ENCODE data around the gene KRT85.

DNA sequence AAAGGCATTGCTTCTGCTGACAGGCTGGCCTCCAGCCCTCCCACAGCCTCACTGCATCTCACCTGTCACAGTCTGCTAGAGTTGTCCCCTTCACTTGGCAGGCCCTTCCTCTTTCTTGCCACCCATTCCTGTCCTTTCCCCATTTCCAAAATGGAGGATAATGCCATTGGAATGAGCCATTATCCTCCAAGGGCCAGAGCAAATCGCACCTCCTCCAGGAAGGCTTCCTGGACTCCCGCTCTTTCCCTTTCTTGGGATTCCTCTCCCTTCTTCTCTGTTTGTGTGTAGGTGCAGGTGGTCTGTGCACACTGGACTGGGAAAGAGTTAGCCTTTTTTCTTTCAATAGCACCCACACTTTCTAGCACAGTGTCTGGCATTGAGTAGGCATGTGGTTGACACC is 35.1 kb upstream of the KRT85 start:
- TF ChIP-seq TAF1 (IDR thresholded peaks at IDR 0.05; ENCODE audit: borderline replicate concordance, insufficient read depth, low read length) (no peak), SIN3A (IDR thresholded peaks at IDR 0.05; ENCODE audit: borderline replicate concordance, insufficient read depth, low read length) (no peak)
- TF ChIP-seq, protein P1, sequence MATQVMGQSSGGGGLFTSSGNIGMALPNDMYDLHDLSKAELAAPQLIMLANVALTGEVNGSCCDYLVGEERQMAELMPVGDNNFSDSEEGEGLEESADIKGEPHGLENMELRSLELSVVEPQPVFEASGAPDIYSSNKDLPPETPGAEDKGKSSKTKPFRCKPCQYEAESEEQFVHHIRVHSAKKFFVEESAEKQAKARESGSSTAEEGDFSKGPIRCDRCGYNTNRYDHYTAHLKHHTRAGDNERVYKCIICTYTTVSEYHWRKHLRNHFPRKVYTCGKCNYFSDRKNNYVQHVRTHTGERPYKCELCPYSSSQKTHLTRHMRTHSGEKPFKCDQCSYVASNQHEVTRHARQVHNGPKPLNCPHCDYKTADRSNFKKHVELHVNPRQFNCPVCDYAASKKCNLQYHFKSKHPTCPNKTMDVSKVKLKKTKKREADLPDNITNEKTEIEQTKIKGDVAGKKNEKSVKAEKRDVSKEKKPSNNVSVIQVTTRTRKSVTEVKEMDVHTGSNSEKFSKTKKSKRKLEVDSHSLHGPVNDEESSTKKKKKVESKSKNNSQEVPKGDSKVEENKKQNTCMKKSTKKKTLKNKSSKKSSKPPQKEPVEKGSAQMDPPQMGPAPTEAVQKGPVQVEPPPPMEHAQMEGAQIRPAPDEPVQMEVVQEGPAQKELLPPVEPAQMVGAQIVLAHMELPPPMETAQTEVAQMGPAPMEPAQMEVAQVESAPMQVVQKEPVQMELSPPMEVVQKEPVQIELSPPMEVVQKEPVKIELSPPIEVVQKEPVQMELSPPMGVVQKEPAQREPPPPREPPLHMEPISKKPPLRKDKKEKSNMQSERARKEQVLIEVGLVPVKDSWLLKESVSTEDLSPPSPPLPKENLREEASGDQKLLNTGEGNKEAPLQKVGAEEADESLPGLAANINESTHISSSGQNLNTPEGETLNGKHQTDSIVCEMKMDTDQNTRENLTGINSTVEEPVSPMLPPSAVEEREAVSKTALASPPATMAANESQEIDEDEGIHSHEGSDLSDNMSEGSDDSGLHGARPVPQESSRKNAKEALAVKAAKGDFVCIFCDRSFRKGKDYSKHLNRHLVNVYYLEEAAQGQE (IDR thresholded peaks at IDR 0.05; ENCODE audit: insufficient read depth in 1 of 2, low read depth in 2 of 2, low read length in 2 of 2): no peak
